Muscle layer of duodenum (tissue), 2 donors: ENCODE measurements around the gene DACT3.

Experiments
- H3K27ac ChIP-seq: one replicate; pipeline ENCODE4 v1.7.0; 2013; ENCODE audit warnings: mild to moderate bottlenecking, low read length
- H3K27me3 ChIP-seq: one replicate; pipeline ENCODE4 v1.7.0; 2013; ENCODE audit warnings: low read depth, mild to moderate bottlenecking, control low read depth, low read length
- H3K36me3 ChIP-seq, 2 donors: one replicate each; pipeline ENCODE4 v1.7.0; 2013; ENCODE audit warnings: low read length in 2 of 2, control low read depth in 1 of 2, mild to moderate bottlenecking in 1 of 2; ENCODE audit not compliant: insufficient read depth in 2 of 2, control insufficient read depth in 1 of 2
- H3K4me1 ChIP-seq, 2 donors: one replicate each; pipeline ENCODE4 v1.7.0; 2013; ENCODE audit warnings: low read length in 2 of 2, mild to moderate bottlenecking in 2 of 2, control low read depth in 1 of 2, moderate library complexity in 1 of 2; ENCODE audit not compliant: insufficient read depth in 2 of 2, control insufficient read depth in 1 of 2
- H3K4me3 ChIP-seq, 2 donors: one replicate each; pipeline ENCODE4 v1.7.0; 2013; ENCODE audit warnings: low read length in 2 of 2, low read depth in 1 of 2, mild to moderate bottlenecking in 1 of 2
- H3K9me3 ChIP-seq, 2 donors: one replicate each; pipeline ENCODE4 v1.7.0; 2013; ENCODE audit warnings: low read length in 2 of 2, control low read depth in 1 of 2, mild to moderate bottlenecking in 1 of 2; ENCODE audit not compliant: control insufficient read depth in 1 of 2
- donor health status: healthy.

The DACT3 gene

GRCh38 chr19:46601318-46602224, 59.4 kb downstream of the DACT3 start, which contains the start of gene CALM3:
Gene CALM3 (plus strand): TSS chr19:46601330. CDS start chr19:46601435, 105 bp downstream.
- Histone ChIP-seq H3K27me3 (no peaks in the 10 kb centered on the region), H3K9me3 (peaks cover 0 to 6% of the 10 kb centered on the region in 2 donors), H3K4me1 (peaks cover 17 to 40% of the 10 kb centered on the region in 2 donors)

GRCh38 chr19:46600384-46601317, 60.3 kb downstream of the DACT3 start:
- H3K4me3 ChIP-seq = peak overlapping the region; percentile 78 to 96
- H3K27me3 ChIP-seq = no peaks in the 10 kb centered on the region
- H3K27ac ChIP-seq = peak overlapping the region; percentile 100
- H3K9me3 ChIP-seq = peaks cover 0 to 6% of the 10 kb centered on the region in 2 donors
- H3K4me1 ChIP-seq = peaks cover 17 to 39% of the 10 kb centered on the region in 2 donors
- H3K36me3 ChIP-seq = peaks cover under 1 to 3% of the 10 kb centered on the region in 2 donors

More at GRCh38 chr19:46601318-46602224, 59.4 kb downstream of the DACT3 start, which contains the start of gene CALM3:
- Histone ChIP-seq H3K36me3 (peaks cover 8 to 10% of the 10 kb centered on the region in 2 donors), H3K4me3 (peak within 1 kb of the TSS; percentile 96 to 99), H3K27ac (peak within 1 kb of the TSS; percentile 100)

GRCh38 chr19:46599716-46600373, 61.1 kb downstream of the DACT3 start:
- Histone ChIP-seq H3K4me3 (peak overlapping the region; percentile 78 to 96), H3K4me1 (peaks cover 17 to 31% of the 10 kb centered on the region in 2 donors), H3K27ac (peak overlapping the region; percentile 100), H3K36me3 (peaks cover 0 to 3% of the 10 kb centered on the region in 2 donors), H3K27me3 (no peaks in the 10 kb centered on the region), H3K9me3 (peaks cover 0 to 6% of the 10 kb centered on the region in 2 donors)

GRCh38 chr19:46598372-46598917, 62.5 kb downstream of the DACT3 start:
- Histone ChIP-seq H3K27ac (no peak overlapping the region), H3K4me1 (peaks cover 8 to 17% of the 10 kb centered on the region in 2 donors), H3K27me3 (no peaks in the 10 kb centered on the region), H3K9me3 (peaks cover 0 to 6% of the 10 kb centered on the region in 2 donors), H3K36me3 (peaks cover 0 to 3% of the 10 kb centered on the region in 2 donors), H3K4me3 (no peak overlapping the region)
